Stimulated activated CD4-positive, alpha-beta T cell treated with anti-CD3 and anti-CD28 coated beads, TNF-alpha, amount 100 ng/mL, for 48 hours (primary cell): ENCODE results near the gene CLEC4G.
A peak's percentile ranks its signal among the peaks of the same experiment; 100 is the strongest.
"Not testable (repeated sequence)": the region's sequence is repeated elsewhere in the genome, so short reads cannot be mapped to it uniquely, and the experiment has no call there.

Experiments
- DNase-seq, 3 donors: peaks; one replicate each; pipeline ENCODE4 v3.0.0-alpha.2; 2020; ENCODE audit warnings: low read depth in 3 of 3

CLEC4G gene

GRCh38 chr19:7746903-7747884, 15.3 kb upstream of the CLEC4G start, which contains the start of gene CD209:
TSS of gene CD209 (minus strand) at chr19:7747534. CDS start at chr19:7747511, 23 bp downstream.
- no peak for DNase-seq

- DNase-seq: not testable (repeated sequence)
These were observed 14.4 kb upstream of the CLEC4G start for GRCh38 chr19:7746306-7746705.

DNA sequence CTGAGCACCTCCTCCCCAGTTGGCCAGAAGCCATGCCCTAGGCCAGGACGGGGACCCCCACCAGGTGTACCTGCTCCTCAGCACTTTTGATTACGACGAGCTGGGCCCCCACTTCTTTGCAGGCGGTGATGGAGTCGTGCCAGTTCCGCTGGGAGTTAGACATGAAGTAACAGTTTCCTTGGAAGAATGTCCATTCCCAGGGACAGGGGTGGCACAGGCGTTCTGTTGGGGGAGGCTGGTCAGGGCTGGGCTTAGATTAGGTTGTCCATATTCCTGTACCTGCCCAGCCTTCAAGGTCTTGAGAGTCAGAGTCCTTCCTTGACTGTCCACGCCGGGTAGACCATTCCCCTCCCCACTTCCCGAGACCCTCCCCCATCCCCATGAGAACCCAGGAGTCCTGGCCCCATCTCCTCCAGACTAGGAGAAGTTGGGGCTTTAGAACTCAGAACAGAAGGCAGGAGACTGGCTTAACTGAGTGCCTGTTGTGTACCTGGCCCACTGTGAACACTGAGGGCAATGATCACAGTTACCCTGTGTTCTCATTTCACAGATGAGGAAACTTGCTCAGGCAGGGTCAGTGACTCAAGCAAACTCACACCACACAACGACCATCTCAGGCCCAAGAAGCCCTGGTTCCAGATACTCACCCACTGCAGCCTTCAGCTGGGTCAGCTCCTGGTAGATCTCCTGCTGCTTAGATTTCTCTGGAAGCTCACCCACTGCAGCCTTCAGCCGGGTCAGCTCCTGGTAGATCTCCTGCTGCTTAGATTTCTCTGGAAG, 13.2 kb upstream of the CLEC4G start:
- no peak for DNase-seq

DNA sequence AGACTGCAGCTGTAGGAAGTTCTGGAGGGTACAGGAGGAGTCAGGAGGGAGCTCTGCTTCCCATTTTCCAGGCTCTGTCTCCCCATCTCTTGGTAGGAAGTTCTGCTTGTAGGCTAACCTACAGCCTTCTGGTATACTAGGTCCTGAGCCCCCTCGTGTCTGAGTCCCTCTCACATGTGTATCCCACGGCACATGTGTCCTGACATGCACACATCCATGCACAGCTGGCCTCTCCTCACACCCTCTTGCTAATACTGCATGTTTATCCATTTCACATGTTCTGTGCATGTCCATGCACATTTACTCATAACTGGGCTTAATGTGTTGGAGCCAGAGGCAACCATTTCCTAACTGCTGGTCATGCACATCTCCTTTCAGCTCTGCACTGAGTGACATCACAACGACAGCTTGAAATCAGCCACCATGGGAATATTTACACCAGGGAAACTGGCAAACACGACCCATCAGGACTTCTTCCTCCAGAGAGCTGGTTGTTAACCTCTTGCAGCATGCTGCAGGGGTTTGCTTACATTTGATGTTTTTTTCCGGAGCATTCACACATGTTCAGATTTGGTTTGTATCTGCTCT, 12.4 kb upstream of the CLEC4G start:
- no peak for DNase-seq

DNA sequence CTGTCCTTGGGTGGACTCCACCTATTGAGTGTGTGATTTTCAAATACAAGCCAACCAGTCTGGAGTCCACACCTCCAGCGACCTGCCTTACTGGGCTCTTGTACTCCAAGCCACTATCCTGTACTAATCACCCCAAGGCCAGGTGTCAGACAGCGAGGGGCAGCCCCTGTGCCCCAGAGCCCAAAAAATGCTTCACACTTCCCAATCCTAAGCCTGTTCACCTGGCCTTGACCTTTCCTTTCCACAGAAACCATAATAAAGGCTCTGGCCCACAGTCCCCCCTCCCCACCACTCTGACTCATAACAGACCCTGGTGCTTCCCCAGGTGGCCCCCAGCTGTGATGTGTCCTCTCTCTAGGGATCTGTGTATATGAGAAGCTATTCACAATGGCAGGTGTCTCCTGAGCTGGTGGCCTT, 11.5 kb upstream of the CLEC4G start:
- peak in 1 of 3 donors; percentile 28 for DNase-seq

DNA sequence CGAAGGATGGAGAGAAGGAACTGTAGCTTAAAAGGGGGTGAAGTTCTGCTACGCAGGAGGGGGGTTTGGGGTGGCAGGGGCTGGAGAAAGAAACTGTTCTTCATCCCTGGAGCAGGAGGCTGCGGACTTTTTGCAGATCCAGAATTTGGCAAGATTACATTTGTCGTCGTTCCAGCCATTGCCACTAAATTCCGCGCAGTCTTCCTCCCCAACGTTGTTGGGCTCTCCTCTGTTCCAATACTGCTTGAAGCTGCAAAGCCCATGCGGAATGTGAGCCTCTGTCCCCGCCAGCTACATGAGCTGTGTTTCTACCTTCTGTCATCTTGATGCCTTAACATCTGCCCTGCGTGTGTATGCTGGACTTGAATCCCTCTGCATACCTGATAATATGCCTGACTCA, 11.1 kb upstream of the CLEC4G start:
- DNase-seq: no peak

- no peak for DNase-seq
These were observed 10.7 kb upstream of the CLEC4G start for GRCh38 chr19:7742575-7742974.

- no peak for DNase-seq
These were observed 8.8 kb upstream of the CLEC4G start for GRCh38 chr19:7740682-7741054.

- DNase-seq: no peak
These were observed 8.1 kb upstream of the CLEC4G start for GRCh38 chr19:7739801-7740681.

GRCh38 chr19:7739211-7739755, 7.4 kb upstream of the CLEC4G start:
- no peak for DNase-seq

DNA sequence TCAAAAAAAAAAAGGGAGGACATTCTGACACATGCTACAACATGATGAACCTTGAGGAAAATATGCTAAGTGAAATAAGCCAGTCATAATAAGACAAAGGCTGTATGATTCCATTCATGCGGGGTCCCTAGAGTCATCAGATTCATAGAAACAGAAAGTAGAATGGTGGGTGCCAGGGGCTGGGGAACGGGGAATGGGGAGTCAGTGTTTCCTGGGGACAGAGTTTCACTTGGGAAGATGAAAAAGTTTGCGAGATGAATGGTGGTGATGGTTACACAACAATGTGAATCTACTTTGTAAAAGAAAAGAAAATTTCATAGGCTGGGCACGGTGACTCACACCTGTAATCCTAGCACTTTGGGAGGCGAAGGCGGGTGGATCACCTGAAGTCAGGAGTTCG, 6.1 kb upstream of the CLEC4G start:
- peak in 2 of 3 donors; percentile 37 to 60 for DNase-seq

- DNase-seq: no peak
These were observed 5.3 kb upstream of the CLEC4G start for GRCh38 chr19:7737215-7737614.

DNA sequence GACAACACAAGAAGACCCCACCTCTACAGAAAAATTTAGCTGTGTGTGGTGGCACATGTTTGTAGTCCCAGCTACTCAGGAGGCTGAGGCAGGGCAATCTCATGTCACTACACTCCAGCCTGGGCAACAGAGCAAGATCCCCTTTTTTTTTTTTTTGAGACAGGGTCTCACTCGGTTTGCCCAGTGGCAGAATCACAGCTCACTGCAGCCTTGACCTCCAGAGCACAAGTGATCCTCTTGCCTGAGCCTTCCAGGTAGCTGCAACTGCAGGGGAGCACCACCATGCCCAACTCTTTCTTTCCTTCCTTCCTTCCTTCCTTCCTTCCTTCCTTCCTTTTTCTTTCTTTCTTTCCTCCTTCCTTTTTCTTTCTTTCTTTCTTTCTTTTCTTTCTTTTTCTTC, 4.2 kb upstream of the CLEC4G start:
- DNase-seq: no peak

DNA sequence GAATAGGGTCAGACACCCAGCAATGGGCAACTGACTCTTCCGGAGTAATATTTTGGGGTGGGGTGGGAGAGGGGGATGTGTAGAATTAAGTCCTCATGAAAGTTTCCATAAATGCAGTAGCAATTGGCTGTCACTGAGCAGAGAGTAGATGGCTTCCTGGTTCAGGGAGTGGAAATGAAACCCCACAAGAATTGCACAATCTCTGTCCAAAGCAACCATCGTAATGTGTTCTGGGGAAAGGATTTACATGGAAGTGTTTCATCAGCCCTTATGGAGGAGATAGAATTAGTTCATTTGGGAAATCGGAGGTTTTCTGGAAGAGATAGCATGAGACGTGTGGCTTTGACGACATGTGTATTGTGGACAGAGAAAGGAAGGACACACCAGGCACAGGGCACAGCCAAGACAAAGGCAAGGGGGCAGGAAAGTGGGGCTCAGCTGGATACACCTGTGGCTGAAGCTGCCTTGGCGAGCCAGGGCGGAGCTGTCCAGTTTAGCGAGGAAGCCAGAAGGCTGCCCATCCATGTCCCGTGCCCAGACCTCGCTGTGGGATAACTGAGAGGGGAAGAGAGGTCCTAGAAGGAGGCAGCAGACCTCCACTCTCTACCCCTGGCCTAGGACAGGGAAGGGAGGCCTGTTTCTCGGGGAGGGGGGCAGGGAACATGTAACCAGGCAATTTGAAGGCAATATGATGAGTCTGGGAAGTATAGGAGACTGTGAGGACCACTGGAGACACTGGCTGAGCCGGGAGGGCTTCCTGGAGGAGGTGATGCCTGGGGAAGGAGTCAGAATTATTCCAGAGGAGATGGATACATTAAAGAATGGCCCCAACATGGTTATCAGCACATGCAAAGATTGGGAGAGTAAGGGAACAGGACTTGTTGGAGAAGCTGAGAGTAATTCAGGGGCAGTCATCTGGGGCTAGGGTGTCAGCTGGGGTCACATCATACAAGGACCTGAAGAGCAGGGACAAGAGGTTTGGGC, 2.6 kb upstream of the CLEC4G start:
- no peak for DNase-seq

- DNase-seq: no peak
These were observed 1.5 kb upstream of the CLEC4G start for GRCh38 chr19:7733376-7733775.

DNA sequence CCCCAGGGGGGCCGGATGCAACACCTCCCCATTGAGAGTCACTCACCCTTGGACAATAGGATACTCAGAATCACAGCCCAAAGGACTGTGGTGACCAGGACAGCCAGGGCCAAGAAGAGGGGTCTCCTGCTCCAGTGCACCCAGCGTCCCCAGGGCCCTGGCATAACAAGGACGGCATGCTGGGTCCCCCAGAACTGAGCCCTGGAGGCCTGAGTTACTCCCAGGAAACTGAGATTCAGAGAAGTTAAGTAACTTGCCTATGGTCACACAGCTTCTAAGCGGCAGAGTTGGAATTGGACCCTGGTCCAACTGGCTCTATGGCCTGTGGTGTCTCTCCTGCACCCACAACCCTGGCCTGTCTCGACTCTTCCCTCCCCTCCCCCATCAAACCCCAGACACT, 295 bp downstream of the CLEC4G start:
- no peak for DNase-seq

DNA sequence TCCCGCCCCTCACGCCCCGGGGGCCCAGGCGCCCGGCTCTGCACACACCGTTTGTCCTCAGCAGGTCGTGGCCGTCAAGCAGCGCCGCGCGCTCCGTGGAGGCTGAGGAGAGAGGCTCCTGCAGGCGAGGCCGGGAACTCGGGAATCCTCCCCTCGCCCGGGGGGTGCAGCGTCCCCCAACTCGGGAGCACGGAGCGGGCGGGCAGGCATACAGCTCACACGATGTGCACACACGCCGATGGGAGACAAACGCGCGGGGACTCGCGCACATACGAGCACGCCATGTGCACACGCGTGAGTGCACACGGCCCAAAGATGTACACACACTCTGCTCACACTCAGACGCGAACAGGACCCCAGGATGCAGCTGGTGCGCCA, 703 bp downstream of the CLEC4G start:
- no peak for DNase-seq

DNA sequence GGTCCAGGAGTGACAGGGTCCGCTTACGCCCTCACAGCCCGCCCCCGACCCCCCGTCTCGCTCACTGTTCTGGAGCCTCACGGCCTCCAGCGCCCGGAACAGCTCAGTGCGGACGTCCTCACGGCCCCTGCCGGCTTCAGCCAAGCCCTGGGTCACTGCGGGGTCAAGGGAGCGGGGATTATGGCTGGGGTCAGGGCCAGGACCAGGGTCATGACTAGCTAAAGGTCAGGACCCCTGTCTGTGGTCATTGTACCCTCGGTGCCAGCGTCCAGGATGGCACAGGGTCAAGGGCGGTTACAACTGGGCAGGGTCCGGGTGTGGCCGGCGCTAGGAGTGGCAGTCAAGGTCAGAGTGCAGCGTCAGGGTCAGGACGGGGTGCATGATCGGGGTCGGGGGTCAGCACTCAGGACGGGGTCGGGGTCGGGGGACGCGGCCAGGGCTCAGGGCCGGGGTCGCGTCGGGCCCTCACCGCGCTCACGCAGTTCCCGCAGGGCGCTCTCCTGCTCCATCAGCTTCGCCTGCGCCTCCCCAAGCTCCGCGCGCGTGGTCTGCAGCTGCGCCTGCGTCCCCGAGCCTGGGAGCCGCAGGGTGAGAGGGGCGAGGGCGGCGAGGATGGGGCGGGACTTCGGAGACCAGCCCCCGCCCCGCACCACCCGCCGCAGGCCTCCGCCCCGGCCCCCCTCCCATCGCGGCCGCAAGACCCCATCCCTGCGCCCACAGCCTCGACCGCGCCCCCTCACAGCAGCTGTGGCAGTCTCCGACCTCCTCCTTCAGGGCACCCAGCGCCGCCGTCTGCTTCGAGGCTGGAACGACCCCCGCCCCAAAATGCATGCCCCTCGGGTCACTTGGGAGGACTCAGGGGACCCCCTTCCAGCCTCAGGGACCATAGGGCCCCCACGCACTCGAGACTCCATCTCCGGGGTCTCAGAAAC, 1.4 kb downstream of the CLEC4G start:
- DNase-seq: no peak

- no peak for DNase-seq
These were observed 2.1 kb downstream of the CLEC4G start for GRCh38 chr19:7729831-7730285.
